Stimulated activated CD4-positive, alpha-beta T cell treated with anti-CD3 and anti-CD28 coated beads, Interleukin-15, amount 100 ng/mL, for 48 hours (primary cell): Measurements from ENCODE around the gene FAM162B.
"Not testable (repeated sequence)": the region's sequence is repeated elsewhere in the genome, so short reads cannot be mapped to it uniquely, and the experiment has no call there.

Experiments used
- DNase-seq, 2 donors: peaks; one replicate each; pipeline ENCODE4 v3.0.0-alpha.2; 2020; ENCODE audit warnings: low read depth in 2 of 2

Gene FAM162B

GRCh38 chr6:116726947-116727346, 38.6 kb downstream of the FAM162B start:
- DNase-seq = no peak

DNA sequence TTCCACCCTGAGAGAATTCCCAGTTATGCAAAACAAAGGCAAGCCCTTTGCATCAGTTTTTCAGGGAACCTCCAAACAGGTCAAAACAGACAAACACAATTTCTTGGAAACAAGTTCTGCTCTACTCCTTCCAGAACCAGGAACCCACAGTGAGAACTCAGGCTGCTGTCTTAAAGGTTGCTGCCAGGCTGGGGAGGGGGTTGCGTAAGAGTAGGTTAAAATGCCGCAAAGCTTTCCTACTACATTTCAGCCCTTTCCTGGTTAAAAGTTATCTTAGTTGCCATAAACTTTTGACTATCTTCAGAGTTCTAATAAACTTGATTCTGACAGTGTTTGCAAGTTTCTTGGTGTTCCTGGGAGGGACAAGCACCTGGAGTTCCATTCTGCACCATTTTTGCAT, 50.8 kb downstream of the FAM162B start:
- no peak for DNase-seq

GRCh38 chr6:116714296-116714695, 51.2 kb downstream of the FAM162B start:
- DNase-seq = no peak

GRCh38 chr6:116705917-116706316, 59.6 kb downstream of the FAM162B start:
- no peak for DNase-seq

DNA sequence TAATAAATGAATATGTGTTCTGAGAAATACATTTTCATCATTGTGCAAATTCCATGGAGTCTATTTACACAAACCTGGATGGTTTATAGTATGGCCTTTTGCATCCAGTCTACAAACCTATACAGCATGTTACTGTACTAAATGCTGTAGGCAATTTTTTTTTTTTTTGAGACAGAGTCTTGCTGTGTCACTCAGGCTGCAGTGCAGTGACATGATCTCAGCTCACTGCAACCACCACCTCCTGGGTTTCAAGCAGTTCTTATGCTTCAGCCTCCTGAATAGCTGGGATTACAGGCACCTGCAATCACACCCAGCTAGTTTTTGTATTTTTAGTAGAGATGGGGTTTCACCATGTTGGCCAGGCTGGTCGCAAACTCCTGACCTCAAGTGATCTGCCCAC, 61.6 kb downstream of the FAM162B start:
- not testable (repeated sequence) for DNase-seq
